ENCODE data around the gene FAM47E.

Gene FAM47E, protein sequence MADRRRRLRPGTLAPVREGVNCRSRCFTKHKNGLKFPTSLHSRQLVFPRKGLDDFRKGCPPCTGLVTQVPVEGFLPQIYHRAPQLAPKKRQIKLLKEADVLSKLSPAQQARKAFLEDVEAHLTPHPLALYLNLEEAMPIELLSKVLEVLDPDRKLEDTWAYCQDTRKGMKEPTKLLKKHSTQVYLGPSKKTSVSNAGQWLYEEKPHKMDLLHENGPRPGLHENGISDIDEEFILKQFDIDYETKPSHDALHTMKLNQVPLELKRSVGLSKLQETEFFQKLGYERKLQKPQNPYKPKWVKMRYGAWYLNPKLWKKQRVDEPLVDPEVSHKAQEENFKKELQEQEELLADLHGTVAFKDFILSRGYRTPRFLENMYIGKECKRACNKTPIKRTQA

DNA sequence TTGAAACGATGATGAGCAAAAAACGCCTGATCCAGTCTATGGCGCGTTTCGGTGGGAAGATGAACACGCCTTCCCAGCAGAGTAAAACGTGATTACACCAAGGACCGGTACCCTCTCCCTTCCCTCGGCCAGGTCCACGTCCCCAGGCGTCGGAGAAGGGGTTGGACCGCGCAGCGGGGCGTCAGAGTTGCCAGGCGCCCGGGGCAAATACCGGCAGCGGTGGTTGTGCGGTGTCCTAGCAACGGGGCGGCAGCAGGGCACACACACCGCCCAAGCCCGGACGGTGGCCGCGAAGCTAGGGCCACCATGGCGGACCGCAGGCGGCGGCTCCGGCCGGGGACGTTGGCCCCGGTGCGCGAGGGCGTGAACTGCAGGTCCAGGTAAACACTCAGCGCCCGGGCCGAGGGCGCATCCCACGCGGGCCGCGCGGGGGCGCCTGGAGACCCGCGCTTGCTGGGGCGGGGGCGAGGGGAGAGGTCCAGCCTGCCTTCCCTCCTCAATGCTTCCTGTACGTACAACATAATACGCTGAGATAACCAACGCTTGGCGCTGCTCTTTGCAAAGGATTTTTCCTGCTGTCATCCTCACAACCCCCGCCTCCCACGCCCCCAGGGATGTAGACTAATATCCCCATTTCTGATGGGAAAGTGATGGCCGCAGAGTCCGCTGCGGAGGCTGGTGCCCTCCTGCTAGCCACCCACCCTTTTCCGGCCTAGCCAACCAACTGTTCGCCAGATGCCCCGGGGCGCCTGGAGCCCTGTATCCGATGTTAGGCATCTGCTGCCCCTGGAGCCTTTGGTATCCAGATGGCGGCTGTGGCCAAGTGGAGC is at the start of gene FAM47E:
TSS of gene FAM47E (plus strand) at position 281 of the 830 bp plus-strand sequence. CDS start at position 307, 26 bp downstream.
- DNase-seq (ENCODE audit: low spot score) = peak; percentile 24

GRCh38 chr4:76203541-76203940 is 48.0 kb upstream of the FAM47E start:
- no peak for DNase-seq (ENCODE audit: low spot score)

DNA sequence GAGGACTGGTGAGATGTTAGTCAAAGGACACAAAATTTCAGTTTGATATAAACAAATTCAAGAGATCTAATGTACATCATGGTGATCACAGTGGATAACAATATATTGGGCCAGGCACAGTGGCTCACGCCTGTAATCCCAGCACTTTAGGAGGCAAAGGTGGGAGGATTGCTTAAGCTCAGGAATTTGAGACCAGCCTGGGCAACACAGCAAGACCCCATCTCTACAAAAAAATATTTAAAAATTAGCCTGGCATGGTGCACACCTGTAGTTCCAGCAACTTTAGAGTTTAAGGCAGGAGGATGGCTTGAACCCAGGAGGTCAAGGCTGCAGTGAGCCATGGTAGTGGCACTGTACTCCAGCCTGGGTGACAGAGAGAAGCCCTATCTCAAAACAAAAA is 46.6 kb upstream of the FAM47E start:
- DNase-seq (ENCODE audit: low spot score) = no peak

GRCh38 chr4:76205476-76205875 is 46.0 kb upstream of the FAM47E start:
- no peak for DNase-seq (ENCODE audit: low spot score)

DNA sequence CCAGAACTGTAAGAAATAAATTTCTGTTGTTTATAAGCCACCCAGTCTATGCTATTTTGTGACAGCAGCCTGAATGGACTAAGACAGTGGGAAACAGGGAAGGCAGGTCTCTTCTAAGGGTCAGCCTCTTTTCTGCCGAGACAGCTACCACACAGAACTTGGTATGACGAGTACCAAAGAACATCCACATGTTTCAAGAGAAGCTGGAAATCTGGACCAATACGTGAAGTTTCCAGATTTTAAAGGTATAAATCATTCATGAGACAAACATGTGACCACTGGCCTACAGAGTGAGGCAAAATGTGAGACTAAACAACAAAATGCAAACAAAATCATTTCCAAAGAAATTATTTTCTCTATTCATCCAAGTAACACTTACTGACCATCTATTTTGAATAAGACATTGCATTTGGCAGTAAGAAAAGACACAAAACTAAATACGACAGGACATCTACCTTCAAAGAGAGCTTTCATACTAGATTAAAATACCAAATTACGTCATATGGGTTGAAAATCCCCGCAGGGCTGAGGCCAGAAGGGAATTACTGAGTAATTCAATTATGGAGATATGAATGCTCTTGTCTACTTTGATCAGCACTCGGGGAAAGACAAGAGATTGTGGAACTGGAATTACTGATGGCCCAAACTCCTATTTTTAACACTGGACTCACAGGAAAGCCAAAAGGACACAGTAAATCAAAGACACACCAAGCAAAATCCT is 45.1 kb upstream of the FAM47E start:
- no peak for DNase-seq (ENCODE audit: low spot score)

GRCh38 chr4:76207549-76207948 is 44.0 kb upstream of the FAM47E start:
- DNase-seq (ENCODE audit: low spot score) = no peak

- peak; percentile 31 for DNase-seq (ENCODE audit: low spot score)
Observed at GRCh38 chr4:76208005-76208765, 43.3 kb upstream of the FAM47E start.

- no peak for DNase-seq (ENCODE audit: low spot score)
Observed at GRCh38 chr4:76209881-76210280, 41.6 kb upstream of the FAM47E start.

DNA sequence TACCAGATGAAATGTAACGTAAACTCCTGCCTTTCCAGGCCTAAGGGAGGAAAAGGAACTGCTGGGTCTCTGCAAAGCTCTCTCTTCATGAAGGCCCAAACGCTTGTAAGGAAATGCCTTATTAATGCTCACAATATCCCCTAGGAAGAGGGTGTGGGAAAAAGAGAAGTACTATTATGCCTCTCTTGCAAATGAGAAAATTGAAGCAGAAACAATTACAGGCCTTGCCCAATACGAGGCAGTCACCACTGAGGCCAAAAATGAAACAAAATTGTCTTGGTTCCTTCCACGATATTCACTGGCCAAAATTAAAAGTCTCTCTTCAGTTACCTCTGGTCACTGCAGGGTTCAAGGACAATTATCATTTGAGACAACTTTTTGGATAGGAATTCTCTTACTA is 41.1 kb upstream of the FAM47E start:
- no peak for DNase-seq (ENCODE audit: low spot score)

GRCh38 chr4:76211769-76212708 is 39.5 kb upstream of the FAM47E start:
- no peak for DNase-seq (ENCODE audit: low spot score)

DNA sequence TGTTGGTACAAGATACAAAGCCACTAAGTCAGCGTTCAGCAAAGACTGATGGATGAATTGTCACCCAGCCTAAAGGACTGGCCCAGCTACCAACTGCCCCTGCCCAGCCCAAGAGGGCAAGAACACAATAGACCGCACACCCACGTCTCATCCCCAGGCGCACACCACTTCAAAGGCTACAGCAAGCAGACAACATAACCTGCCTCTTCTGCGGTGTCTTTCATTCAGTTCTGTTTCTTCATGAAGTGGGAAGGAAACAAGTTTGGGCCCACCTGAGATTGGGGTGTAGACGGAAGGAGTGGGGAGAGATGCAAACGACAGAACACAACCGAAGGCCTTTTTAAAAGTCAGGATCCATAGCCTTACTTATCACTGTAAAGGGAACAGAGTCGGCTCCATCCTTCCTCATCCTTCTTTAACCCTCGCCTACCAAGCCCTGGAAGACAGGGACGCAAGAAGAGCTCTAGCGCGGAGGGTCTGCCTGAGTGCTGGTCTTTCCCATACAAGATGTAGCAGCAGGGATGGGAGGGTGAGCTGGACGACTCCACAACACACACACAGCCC is 38.6 kb upstream of the FAM47E start:
- DNase-seq (ENCODE audit: low spot score) = no peak

GRCh38 chr4:76213415-76214176 is 37.9 kb upstream of the FAM47E start, which contains the start of gene SCARB2:
SCARB2 (minus strand) TSS chr4:76213824; CDS start chr4:76213543, 281 bp downstream.
- peak; percentile 78 for DNase-seq (ENCODE audit: low spot score)

GRCh38 chr4:76214177-76214675 is 37.3 kb upstream of the FAM47E start:
- DNase-seq (ENCODE audit: low spot score) = no peak

GRCh38 chr4:76215077-76215476 is 36.4 kb upstream of the FAM47E start:
- DNase-seq (ENCODE audit: low spot score) = no peak

DNA sequence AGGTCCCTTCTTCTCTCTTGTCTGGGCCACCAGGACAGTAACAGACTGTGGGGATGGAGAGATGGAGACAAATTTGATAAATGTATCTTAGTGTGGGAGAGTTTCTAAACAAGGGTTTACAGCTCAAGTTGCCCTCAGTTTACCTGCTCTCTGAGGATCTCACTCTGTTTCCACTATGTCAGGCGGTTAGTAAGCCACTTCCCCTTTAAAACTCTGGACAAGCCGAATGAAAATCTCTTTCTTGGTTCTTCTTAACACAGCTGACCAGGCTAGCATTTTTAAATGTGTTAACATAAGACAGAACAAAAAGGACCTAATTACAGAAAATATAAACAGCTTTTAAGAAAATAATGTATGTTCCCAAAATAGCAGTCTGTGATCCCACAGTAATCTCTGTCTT is 35.0 kb upstream of the FAM47E start:
- DNase-seq (ENCODE audit: low spot score) = no peak

DNA sequence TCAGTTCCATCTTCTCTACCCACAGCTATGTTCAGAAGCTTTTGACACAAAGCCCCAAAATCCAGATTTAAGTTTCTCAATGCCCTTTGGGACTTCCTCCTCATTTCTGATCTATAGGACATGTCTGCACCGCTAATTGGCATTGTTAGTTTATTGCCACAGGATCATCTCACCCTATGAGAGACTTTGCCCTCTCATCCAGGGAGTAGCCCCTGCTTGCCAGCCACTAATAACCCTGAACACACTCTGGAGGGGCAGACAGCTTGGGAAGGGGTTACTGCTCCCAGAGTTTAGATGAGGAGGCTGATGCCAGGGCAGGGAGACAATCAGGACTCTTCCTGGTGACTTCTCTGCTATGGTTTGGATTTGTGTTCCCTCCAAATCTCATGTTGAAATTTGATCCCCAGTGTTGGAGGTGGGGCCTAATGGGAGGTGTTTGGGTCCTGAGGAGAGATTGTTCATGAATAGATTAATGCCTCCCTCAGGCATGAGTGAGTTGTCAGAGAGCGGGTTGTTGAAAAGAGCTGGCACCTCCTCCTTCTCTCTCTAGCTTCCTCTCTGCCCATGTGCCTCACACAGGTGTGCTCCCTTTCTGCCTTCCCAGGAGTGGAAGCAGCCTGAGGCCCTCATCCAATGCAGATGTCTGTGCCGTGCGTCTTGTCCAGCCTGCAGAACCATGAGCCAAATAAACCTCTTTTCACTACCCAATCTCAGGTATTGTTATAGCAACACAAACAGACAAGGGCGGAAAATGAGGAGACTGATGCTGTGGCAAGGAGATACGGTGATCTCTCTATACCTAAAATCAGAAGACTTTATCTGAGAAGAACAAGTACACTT is 34.3 kb upstream of the FAM47E start:
- DNase-seq (ENCODE audit: low spot score) = no peak

DNA sequence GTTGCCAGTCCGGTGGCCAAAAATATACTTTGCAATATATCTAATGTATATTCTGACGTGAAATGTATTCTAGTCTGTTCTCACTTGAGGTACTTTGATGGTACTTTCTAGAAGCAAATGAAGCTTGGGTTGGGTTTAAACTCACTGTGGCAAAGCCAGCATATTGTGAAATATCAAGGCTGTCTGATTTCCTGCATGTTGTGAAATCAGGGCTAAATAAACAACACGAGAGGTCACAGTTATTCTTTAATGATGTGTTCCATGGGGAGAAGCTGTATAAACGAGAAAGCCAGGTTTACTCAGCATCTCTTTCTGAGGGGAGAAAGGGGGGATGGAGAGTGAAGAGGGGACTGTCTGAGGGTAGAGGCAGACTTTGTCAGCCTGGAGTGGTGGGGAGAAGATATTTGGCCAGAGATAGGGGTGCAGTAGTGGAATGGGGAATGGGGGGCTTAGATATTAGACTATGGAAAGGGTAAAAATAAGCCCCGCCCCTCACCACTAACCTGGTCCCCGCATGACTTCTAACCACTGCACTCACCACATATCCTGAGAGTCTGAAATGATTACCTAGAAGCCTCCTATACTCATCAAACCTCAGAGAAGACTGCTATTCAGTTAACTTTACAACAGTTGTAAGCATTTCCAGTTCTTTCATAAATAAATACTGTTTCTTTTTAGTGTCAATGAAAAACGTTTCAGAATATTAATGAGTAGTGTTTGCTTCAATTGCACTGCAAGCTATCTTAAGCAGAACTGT is 32.0 kb upstream of the FAM47E start:
- DNase-seq (ENCODE audit: low spot score) = no peak

GRCh38 chr4:76224171-76224570 is 27.4 kb upstream of the FAM47E start:
- no peak for DNase-seq (ENCODE audit: low spot score)

Measured in hematopoietic multipotent progenitor cell treated with erythropoietin and hydrocortisone succinate and interleukin-3 and kit ligand, for 17 days (in vitro differentiated cells).